HEK293 (cell line): ENCODE data around the gene LDB2.

Experiments
- CTCF ChIA-PET: fragments of 350-600 bp; formaldehyde crosslinking; extraction: SDS; loops from one replicate; lab custom pipeline; 2021; ENCODE audit warnings: antibody characterized with exemption; lab: Yijun Ruan, JAX
- POLR2A ChIA-PET: fragments of 300-600 bp; formaldehyde crosslinking; extraction: SDS; loops from one replicate; lab custom pipeline; 2020; ENCODE audit warnings: antibody characterized with exemption, inconsistent platforms; lab: Yijun Ruan, JAX
- H3K27ac ChIP-seq: fragments of 200-500 bp; sonication (Bioruptor generic); 2 replicates; pipeline ENCODE4 v1.5.1; 2014; ENCODE audit warnings: low read depth, low read length, control low read depth, inconsistent platforms; ENCODE audit errors: extremely low read depth
- H3K36me3 ChIP-seq, 2 experiments: fragments of 200-500 bp in 1 of 2; sonication (Bioruptor generic) in 1 of 2; 1 replicate in 1 of 2; 2 replicates in 1 of 2; pipeline ENCODE4 v1.5.1; 2014 to 2017; ENCODE audit warnings: inconsistent platforms in 2 of 2, low read length in 2 of 2; ENCODE audit not compliant: control insufficient read depth in 2 of 2, insufficient read depth in 1 of 2
- H3K4me1 ChIP-seq: fragments of 200-500 bp; sonication (Bioruptor generic); 2 replicates; pipeline ENCODE4 v1.5.1; 2014; ENCODE audit warnings: mild to moderate bottlenecking, low read length, inconsistent platforms; ENCODE audit not compliant: control insufficient read depth, insufficient read depth
- H3K4me3 ChIP-seq: 2 replicates; pipeline ENCODE4 v1.5.1; 2011; ENCODE audit warnings: low read depth, mild to moderate bottlenecking, control low read depth, low read length, moderate library complexity
- H3K9me3 ChIP-seq: fragments of 200-500 bp; sonication (Bioruptor generic); 2 replicates; pipeline ENCODE4 v1.5.1; 2014; ENCODE audit warnings: low read depth, low read length, inconsistent platforms; ENCODE audit not compliant: control insufficient read depth, insufficient read depth
- FEZF1 ChIP-seq: fragments of 450-650 bp; formaldehyde crosslinking; IDR thresholded peaks from 2 replicates; pipeline ENCODE4 v1.5.1; 2016; ENCODE audit warnings: missing biosample characterization, missing genetic modification characterization
- INSM2 ChIP-seq: fragments of 450-650 bp; formaldehyde crosslinking; IDR thresholded peaks from 2 replicates; pipeline ENCODE4 v1.5.1; 2016; ENCODE audit warnings: missing biosample characterization, missing genetic modification characterization
- PRDM2 ChIP-seq: fragments of 450-650 bp; formaldehyde crosslinking; IDR thresholded peaks from 2 replicates; pipeline ENCODE4 v1.5.1; 2016; ENCODE audit warnings: missing biosample characterization, missing genetic modification characterization, borderline replicate concordance
- SALL2 ChIP-seq: fragments of 450-650 bp; formaldehyde crosslinking; IDR thresholded peaks from 2 replicates; pipeline ENCODE4 v1.5.0; 2017; ENCODE audit warnings: missing biosample characterization, mild to moderate bottlenecking, missing genetic modification characterization, borderline replicate concordance
- ZBTB6 ChIP-seq: fragments of 450-650 bp; formaldehyde crosslinking; IDR thresholded peaks from 2 replicates; pipeline ENCODE4 v1.5.1; 2017; ENCODE audit warnings: missing biosample characterization, missing genetic modification characterization
- ZEB2 ChIP-seq: fragments of 450-650 bp; formaldehyde crosslinking; IDR thresholded peaks from 2 replicates; pipeline ENCODE4 v1.5.1; 2016; ENCODE audit warnings: missing biosample characterization, missing genetic modification characterization
- ZFP41 ChIP-seq: fragments of 450-650 bp; formaldehyde crosslinking; IDR thresholded peaks from 2 replicates; pipeline ENCODE4 v1.5.1; 2016; ENCODE audit warnings: missing biosample characterization, missing genetic modification characterization, borderline replicate concordance
- ZFP69B ChIP-seq: fragments of 450-650 bp; formaldehyde crosslinking; IDR thresholded peaks from 2 replicates; pipeline ENCODE4 v1.5.1; 2016; ENCODE audit warnings: missing biosample characterization, missing genetic modification characterization
- ZNF174 ChIP-seq: fragments of 450-650 bp; formaldehyde crosslinking; IDR thresholded peaks from 2 replicates; pipeline ENCODE4 v1.5.0; 2017; ENCODE audit warnings: missing biosample characterization, mild to moderate bottlenecking, missing genetic modification characterization
- ZNF184 ChIP-seq: fragments of 450-650 bp; IDR thresholded peaks from 2 replicates; pipeline ENCODE4 v1.5.1; 2018; ENCODE audit warnings: missing biosample characterization, mild to moderate bottlenecking, missing genetic modification characterization
- ZNF292 ChIP-seq: fragments of 450-650 bp; formaldehyde crosslinking; IDR thresholded peaks from 2 replicates; pipeline ENCODE4 v1.5.1; 2016; ENCODE audit warnings: low read depth, missing biosample characterization, missing genetic modification characterization, borderline replicate concordance
- ZNF398 ChIP-seq: fragments of 450-650 bp; formaldehyde crosslinking; IDR thresholded peaks from 2 replicates; pipeline ENCODE4 v1.5.1; 2017; ENCODE audit warnings: missing biosample characterization, missing genetic modification characterization
- ZNF488 ChIP-seq: fragments of 450-650 bp; formaldehyde crosslinking; IDR thresholded peaks from 2 replicates; pipeline ENCODE4 v1.5.1; 2016; ENCODE audit warnings: missing biosample characterization, missing genetic modification characterization
- ZNF561 ChIP-seq: fragments of 450-650 bp; IDR thresholded peaks from 2 replicates; pipeline ENCODE4 v1.5.1; 2018; ENCODE audit warnings: missing biosample characterization, missing genetic modification characterization, borderline replicate concordance
- ZNF658 ChIP-seq: fragments of 450-650 bp; formaldehyde crosslinking; IDR thresholded peaks from 2 replicates; pipeline ENCODE4; 2016; ENCODE audit warnings: missing biosample characterization, missing genetic modification characterization
- ZNF664 ChIP-seq: fragments of 450-650 bp; formaldehyde crosslinking; IDR thresholded peaks from 2 replicates; pipeline ENCODE4 v1.5.1; 2016; ENCODE audit warnings: missing biosample characterization, missing genetic modification characterization
- ZNF776 ChIP-seq: fragments of 450-650 bp; formaldehyde crosslinking; IDR thresholded peaks from 2 replicates; pipeline ENCODE4 v1.5.0; 2017; ENCODE audit warnings: missing biosample characterization, missing genetic modification characterization, borderline replicate concordance
- ZSCAN5A ChIP-seq: fragments of 450-650 bp; formaldehyde crosslinking; IDR thresholded peaks from 2 replicates; pipeline ENCODE4 v1.5.1; 2016; ENCODE audit warnings: missing biosample characterization, missing genetic modification characterization

Gene LDB2

GRCh38 chr4:16791460-16791859 is 107.0 kb downstream of the LDB2 start (continued):
- TF ChIP-seq ZSCAN5A (tag by site-specific recombination) (no peak), ZEB2 (tag by site-specific recombination) (no peak)

GRCh38 chr4:16790508-16790907 is 107.9 kb downstream of the LDB2 start:
- TF ChIP-seq ZFP69B (tag by site-specific recombination) (no peak), ZNF184 (tag by site-specific recombination) (no peak), ZFP41 (no peak)
- TF ChIP-seq, all 188 proteins: peak for 0
- H3K27ac ChIP-seq: no peak overlapping the region
- H3K4me3 ChIP-seq: no peak overlapping the region
- H3K4me1 ChIP-seq: no peaks in the 10 kb centered on the region
- CTCF ChIA-PET: interaction anchor here (0.7 kb wide), 1 partner anchor 721 kb away, joined by 3 read pairs; no protein-coding TSS in a partner anchor
- no peaks in the 10 kb centered on the region for H3K36me3 ChIP-seq
- POLR2A ChIA-PET: no interaction called here
- no peaks in the 10 kb centered on the region for H3K9me3 ChIP-seq

- ChIA-PET CTCF (no interaction called here), POLR2A (no interaction called here)
- H3K4me1 ChIP-seq: no peaks in the 10 kb centered on the region
- no peak overlapping the region for H3K4me3 ChIP-seq
- H3K36me3 ChIP-seq: no peaks in the 10 kb centered on the region
- no peak overlapping the region for H3K27ac ChIP-seq
- TF ChIP-seq ZNF561 (tag by site-specific recombination): no peak
- no peak for TF ChIP-seq ZNF658 (tag by site-specific recombination)
- TF ChIP-seq FEZF1 (tag by site-specific recombination): no peak
- TF ChIP-seq PRDM2 (tag by site-specific recombination): no peak
- TF ChIP-seq ZNF398 (tag by site-specific recombination): no peak
- TF ChIP-seq ZNF292 (tag by site-specific recombination): no peak
- TF ChIP-seq ZNF488 (tag by site-specific recombination): no peak
- TF ChIP-seq SALL2: no peak
- no peak for TF ChIP-seq INSM2 (tag by site-specific recombination)
- TF ChIP-seq ZNF776: no peak
- TF ChIP-seq ZNF174 (tag by site-specific recombination): no peak
- TF ChIP-seq ZNF664: no peak
- no peak for TF ChIP-seq ZBTB6 (tag by site-specific recombination)
- no peaks in the 10 kb centered on the region for H3K9me3 ChIP-seq
Observed at GRCh38 chr4:16788868-16789267, 109.6 kb downstream of the LDB2 start.
